IPS DF 19.7 (cell line): ENCODE results near the gene NALCN.

Experiments
- DNase-seq: peaks from one replicate; pipeline ENCODE4 v3.0.0-alpha.2; 2013; ENCODE audit warnings: low read depth, low spot score

The NALCN gene

DNA sequence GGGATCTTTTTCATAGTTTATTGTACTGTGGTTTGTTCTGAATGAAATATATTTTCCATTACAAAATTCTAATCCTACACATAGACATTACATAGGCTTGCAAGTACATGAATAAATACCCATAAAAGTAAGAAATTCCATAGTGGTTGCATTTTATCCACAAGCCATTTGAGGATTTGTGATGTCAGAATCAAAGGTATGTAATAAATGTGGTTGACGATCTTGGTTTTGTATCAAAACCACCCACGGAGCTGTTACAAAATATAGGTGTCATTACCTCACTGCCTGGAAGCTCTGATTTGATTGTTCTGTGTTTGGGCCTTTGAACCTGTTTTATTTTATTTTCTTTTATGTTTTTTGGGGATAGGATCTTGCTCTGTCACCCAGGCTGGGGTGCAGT, 125.1 kb downstream of the NALCN start:
- no peak for DNase-seq

DNA sequence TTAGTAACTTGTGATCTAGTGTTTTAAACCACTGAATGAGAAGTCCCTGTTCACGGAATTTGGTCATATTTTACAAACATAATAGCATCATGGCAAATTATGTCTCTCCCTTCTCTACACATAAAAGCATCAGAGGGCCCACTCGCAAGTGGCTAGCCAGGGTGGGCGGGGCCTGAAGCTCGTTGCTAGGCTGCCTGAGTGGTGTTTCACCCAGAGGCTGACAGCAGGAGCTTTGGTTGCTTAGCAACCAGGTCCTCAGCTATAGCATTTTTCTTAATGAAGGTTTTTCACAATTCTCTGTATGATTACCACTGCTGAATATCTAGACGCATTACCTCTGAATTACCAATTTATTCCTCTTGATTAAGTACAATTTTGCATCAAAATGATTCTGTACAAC, 126.5 kb downstream of the NALCN start:
- DNase-seq = peak; percentile 12

DNA sequence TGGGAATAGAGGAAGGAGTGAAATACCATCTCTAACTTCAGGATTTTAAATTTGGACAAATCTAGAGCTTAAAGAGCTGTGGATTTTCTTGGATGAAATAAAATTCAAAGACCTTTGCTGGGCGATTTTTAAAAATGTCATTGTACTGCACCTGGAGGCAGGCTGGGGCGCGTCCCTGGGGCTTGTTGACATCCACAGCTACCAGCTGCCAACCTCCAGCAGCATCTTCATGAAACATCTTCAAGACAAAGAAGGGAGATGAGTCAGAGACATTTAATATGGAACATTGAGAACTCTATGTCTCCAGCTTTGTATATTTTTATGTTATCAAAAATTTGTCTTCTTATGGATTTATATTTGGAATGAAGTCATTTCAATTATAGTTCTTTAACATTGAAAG, 132.5 kb downstream of the NALCN start:
- DNase-seq = no peak

DNA sequence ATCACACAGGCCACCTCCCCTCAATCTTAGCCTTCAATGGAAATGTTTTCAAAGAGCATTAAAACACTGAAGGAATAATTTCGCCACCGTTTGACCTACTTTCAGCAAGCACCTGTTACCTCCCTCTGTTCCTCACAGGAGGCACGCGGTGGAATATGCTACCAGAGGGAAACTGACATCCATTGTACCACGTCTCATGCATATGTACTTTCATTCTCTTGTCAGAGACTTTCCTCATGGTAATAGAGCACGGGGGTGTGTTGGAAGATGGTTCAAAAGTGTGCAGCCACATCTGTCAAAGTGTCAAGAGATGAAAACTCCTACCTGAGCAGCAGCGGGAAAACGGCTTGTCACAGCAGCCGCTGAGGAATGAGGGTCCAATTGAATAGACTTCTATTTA, 143.4 kb downstream of the NALCN start:
- DNase-seq = no peak

DNA sequence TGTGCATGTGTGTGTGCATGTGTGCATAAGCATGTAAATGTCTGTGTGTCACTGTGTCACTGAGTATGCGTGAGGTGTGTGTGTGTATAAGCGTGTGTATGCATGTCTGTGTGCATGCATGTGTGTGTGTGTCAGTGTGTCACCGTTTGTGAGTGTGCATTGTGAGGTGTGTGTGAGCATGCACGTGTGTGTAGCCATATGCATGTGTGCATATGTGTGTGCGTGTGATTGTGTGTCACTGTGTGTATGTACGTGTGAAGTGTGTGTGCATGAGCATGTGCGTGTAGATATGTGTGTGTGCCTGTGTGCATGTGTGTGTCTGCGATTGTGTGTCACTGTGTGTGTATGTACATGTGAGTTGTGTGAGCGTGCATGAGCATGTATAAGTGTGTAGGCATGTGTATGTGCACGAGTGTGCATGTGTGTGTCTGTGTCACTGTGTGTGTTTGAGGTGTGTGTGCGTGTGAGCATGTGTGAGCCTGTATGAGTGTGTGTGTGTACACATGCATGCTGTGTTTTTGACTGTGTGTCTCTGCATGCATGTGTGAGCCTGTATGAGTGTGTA, 144.5 kb downstream of the NALCN start:
- DNase-seq = no peak

DNA sequence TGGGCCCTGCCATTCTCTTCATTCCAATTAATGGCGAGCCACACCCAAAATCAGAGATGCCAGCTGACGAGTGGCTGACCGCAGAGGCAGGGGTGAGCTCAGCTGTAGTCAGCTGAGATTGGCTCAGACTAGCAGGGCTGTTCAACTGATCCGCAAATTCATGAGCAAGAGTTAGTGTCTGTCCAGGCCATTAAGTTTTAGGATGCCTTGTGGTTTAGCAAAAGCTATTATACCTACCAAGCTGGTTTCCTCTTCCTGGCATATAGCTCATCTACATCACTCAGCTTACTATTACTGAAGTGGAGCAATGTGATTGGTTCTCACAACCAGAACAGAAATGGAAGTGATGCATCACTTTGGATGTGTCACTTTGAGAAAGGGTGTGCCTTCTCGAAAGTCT, 148.7 kb downstream of the NALCN start:
- DNase-seq = no peak

DNA sequence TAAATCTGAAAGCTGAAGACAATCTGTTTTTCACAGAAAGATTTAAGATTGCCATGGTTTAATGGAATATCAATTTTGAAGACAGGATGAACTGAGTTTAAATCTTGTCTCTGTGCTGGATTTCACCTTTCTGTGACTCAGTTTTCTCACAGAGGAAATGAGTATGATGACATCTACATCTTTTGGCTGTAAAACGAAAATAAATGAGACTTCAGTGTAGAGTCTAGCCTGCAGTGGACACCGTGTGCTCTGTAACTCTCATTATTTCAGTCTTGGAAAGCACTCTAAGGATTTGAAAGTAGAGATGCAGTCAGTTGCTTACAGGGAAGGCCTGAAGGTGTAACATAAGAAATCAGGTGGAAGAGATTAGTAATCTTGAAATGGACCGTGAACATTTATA, 150.4 kb downstream of the NALCN start:
- DNase-seq = no peak

DNA sequence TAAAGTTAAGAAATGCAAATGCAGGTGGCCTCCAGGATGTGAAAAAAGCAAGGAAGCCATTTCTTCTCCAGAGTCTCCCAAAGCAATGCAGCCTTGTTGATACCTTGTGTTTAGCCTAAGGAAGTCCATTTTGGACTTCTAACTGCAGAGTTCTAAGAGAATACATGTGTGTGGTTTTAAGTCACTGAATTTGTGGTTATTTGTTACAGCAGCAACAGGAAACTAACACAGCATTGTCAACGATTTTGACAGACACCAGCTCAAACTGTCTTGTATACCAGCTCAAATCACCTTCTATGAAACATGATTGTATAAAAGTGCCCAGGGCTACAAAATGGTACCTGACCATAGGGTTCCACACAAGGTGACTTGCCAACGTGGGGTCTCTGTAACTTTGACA, 151.4 kb downstream of the NALCN start:
- no peak for DNase-seq

DNA sequence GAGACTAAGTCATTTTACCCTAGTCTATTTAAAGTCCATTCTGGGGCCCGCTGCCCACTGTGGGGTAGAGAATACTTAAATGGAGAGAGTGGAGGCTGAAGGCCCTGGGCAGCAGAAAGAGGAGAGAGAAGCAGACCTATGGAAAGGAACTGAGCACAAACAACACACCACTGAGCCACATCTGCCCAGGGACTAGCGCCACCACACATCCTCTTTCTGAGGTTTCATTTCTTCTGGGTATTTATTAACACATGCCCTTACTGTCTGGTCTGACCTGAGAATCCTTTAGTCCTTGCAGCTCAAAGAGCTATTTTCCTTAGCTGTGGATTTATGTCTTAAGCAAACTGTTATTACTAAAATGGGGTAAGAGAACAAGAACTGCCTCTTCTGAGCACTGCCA, 154.0 kb downstream of the NALCN start:
- no peak for DNase-seq

DNA sequence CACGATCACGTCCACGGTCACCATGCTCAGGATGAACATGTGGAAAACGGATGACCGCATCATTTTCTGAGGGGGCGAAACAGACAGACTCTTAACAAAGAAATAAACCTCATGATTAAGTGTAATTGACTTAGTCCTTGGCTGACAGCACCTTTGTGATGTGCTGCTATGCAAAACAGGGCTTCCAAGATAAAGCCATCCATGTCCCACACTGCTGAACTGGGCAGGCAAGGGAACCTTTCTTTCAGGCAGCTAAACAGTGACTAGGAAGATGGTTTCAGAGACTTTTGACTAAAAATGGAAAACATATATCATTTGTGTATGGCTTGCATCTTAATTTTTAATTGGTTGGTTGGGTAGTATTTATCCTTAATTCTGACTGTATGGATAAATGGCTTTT, 157.8 kb downstream of the NALCN start:
- DNase-seq = no peak

DNA sequence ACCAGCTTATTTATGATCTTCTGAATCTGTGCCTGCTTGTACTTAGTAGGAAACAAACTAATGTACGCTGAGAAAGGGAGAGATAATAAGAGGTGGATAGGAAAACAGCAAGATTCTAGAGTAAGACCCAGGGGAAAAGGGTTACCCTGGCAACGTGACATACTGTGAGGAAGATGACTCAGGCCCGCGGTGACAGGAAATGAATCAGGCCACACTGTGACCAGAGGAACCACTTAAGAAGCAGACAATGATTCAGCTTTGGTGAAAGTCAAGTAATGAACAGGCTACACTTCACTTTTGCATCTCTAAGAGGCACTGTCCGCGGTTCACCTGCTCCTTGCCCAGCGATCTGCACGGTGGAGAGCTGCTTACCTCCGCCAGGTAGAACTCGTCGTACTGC, 158.2 kb downstream of the NALCN start:
- DNase-seq = peak; percentile 68

DNA sequence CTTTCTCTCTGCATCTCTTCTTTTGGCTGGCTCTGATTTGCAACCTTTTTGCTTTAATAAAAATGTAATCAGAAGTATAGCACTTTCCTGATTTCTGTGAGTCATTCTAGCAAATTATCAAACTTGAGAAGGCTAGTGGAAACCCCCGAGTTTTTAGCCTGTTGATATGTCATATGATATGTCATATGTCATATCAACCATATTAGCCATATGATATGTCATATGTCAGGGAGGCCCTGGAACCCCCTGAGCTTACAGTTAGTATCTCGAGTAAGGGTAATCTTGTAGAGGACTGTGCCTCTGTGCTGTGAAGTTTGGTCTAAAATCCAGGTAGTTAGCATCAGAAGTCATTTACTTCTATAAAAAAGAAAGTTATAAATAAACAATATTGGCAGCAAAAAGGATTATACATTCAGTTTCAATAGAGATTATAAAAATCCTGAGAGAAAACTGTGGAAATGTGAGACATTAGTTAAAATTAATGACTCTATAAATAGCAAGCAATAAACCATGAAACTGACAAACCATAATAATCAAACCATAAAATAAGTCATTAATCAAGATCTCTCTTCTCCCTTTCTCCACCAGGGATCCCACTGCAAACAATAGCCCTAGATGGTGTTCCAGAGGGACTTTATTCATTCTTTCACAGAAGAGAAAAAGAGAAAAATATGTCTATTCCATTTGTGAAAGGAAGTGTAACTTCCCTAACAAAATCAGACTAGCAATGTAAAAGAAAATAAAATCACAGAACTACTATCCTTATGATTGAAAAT, 167.4 kb downstream of the NALCN start:
- no peak for DNase-seq

DNA sequence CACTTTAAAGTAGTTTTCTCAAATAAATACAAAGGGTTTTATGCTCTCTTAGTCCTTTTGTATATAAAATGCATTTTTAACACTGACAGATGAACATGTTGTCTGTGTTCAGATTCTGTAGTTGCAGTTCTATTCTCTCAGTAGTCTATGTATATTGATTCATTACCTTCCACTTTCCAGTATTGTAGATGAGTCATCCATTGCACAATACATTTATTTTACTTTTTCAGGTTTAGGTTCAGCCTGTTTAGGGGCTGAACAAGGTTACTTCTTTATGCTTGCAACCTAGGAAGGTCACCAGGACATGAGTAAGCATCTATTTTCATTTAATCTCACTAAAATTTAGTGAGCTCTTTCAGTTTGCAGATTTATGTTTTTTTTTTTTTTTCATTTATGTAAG, 173.6 kb downstream of the NALCN start:
- DNase-seq = no peak

DNA sequence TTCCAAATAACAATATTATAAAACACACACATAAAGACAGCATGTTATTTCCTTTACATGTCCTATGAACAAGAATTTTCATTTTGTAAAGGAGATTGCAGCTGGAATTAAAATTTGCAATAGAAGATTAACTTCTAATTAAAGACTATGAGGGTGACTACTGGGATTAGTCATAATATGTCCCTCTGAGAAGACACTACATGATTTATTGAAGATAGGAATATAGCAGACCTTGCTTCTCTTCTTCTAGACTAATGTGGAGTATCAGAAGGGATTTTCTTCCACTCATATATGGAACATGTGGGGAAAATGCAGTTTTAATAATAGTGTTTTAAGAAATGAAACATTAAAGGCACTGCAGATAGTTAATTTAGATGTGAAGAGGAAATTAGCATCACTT, 177.8 kb downstream of the NALCN start:
- DNase-seq = no peak

DNA sequence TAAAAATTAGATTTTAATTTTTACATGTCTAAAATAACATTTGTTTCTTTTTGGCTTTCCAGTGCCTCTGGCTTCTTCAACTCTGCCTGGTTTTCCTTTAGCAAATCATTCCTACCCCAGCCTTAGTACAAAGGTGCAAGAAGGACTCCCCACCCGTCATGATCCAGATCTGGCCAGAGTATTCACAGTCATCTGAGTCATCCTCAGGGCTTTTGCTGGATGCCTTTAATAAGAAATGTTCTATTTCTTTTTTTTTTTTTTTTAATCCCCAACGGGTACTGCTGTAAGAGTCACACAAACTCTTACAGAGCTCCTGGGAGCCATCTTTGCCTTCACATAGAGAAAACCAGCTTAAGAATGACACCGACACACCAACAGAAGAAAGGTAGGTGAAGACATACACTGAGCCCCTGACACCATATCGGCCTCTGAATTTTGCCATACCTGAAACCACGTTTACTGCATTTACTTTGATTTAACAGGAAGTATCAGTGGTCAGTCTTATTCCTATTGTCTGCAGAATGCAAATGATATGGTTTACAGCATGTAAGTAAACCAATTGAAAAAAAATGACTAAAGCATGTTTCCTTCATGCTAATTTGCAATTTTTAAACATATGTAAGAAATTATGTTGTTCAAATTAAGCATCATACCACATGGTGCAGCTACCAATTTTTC, 184.4 kb downstream of the NALCN start:
- no peak for DNase-seq

DNA sequence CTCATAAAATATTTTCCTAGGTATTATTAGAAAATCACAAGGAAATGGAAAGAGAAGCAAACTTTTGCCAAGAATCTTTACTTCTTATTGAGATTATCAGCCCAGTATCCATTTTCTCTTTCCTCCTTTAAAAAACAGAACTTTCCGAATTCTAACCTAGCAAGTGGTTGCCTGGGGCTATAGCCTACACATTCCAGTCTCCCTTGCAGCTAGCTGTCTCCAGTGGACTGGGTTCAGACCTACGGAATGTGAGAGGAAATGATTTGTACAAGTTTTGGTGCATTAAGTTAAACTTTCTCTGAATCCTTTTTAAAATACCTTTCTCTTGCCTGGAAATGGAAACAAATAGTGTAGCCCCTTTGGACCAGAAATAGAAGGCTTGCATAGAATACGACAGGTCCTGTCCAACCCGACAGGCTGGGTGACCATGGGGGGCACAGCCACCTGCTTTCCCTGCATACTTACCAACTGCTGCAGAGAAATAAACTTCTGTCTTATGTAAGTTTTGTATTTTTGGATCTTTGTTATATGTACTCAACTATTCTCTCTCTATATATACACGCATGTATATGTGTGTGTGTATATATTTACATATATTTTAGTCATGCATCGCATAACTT, 185.9 kb downstream of the NALCN start:
- no peak for DNase-seq

DNA sequence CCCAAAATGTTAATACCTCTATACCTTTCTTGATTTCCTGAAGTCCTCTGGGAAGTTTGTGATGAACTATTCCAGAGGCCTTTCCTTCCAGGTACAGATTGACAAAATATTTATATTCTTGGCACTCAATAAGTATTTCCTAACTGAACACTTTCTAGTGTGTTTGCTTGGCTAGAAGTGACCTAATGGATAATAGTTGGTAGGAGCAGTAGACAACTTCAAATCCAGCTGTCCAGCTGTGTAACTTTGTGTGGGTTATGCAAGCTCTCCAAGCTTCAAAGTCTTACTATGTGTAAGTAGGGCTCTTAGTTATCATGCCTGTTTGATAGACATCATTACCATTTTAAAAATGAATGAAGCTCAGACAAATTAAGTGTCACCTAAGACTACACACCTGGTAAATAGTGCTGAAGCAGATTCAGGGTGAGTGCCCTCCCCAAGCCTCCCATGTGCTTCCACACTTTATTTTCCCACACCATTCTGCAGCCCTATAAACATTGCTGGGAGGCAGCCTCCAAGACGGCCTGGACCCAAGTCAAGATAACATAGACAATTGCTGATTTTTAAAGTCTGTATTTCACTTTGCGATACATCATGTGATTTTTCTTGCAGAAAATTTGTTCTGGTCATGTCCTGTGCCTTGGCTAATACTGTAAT, 196.6 kb downstream of the NALCN start:
- DNase-seq = no peak

DNA sequence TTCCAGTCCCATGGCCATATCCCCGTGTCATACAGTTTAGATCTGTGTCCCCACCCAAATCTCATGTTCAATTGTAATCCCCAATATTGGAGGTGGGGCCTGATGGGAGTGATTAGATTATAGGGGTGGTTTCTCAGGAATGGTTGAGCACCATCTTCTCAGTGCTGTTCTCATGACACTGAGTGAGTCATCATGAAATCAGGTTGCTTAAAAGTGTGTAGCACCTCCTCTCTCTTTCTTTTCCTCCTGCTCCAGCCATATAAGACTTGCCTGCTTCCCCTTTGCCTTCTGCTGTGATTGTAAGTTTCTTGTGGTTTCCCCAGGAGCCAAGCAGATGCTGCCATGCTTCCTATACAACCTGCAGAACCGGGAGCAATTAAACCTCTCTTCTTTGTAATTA, 197.8 kb downstream of the NALCN start:
- no peak for DNase-seq

DNA sequence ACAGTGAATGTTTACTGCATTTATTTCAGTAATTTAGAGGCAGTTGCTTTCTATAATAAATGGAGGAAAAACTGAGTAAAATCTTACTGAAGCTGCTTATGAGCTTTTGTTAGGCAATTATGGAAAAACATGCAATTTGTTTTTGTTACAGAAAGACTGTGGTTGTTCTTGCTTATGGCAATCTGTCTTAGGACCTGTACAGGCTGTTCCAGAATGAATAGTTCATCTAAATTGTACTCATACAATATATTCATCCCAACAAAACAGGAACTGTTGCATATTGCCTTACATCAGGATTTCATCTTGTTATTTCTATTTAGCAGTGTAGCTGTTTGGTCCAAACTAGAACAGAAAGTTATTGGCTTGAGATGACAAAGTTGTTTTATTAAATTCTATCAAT, 199.2 kb downstream of the NALCN start:
- DNase-seq = no peak

DNA sequence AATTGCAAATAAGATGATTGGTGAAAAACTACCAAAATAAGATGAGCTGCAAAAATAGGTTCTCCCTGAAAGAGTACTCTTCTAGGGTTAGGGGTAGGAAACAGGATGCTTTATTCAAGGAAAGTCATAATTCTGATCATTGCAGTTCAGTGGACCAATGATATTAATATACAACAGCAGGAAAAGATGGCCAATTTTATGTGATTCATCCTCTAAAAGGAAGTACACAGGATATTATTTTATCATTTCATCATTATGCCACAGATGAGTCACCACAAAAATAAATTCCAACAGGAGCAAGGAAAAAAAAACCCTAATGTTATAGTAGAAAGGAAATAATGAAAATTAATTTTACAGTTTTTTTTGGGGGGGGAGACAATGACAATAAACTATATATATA, 205.0 kb downstream of the NALCN start:
- no peak for DNase-seq

DNA sequence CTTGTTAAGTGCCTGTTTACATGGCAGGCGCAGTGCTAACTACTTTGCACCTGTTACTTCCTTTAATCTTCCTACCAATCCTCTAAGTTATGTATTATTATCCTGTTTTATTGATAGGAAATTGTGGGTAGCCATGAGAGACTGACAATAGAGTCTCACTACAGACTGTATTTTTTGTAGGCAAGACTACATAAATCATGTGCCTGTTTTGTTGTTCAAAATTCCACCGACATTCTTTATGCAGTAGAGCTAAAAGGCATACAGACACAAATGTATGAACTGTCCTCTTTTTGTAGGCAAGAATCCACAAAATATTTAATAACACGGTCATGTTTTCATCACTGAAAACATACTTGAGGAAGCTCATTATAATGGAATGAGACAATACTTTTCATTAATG, 205.5 kb downstream of the NALCN start:
- no peak for DNase-seq

DNA sequence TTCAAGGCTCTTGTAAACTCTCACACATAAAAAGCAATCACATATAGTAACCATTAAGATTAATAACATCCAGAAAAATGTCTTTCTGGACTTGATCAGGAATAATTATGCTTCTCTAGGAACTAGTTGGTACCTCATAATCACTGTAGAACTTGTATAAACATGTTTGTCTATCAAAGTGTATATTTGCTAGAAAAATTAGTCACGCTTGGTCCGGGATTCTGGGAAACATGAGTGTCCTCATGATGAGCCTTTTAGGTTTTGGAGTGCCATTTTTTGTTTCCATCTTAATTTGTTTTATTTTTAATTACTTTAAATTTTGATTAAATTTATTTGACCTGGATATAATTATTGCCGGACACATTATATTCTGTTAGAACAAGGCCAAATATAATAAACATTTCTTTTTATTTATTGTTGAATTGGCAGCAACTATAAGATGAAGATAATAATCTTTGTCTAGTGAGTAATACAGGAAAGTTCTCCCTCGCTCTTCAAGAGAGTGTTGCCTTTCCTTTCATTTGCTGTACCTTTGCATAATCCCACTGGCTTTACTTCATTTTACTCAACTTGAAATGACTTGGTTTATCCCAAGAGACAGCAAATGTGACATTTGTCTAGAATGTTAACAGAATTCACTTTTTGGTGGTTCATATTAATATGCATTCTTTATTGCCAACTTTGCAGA, 207.0 kb downstream of the NALCN start:
- DNase-seq = no peak
